GM23338 (cell line): ENCODE results near the gene TMEM132A. TPM values are rescaled to one million over a fixed set of nuclear protein-coding genes. Genes with fewer than 3 reads are reported as not detected.
"Not testable (repeated sequence)": the region's sequence is repeated elsewhere in the genome, so short reads cannot be mapped to it uniquely, and the experiment has no call there.

ENCODE experiments used
- ATAC-seq: fragments of 200-7000 bp; cut with Tn5 transposase; 3 replicates; pipeline ENCODE4 v1.9.1; 2020
- DNase-seq: peaks from one replicate; pipeline ENCODE4 v3.0.0-alpha.2; 2015; ENCODE audit warnings: low spot score
- H2AFZ ChIP-seq: fragments of 200-600 bp; sonication (generic); 2 replicates; pipeline ENCODE4 v1.8.0; 2016; ENCODE audit warnings: antibody characterized with exemption, mild to moderate bottlenecking, moderate library complexity
- H3F3A ChIP-seq: fragments of 200-600 bp; sonication (generic); replicated peaks from 2 replicates; pipeline ENCODE4 v1.8.0; 2017; ENCODE audit warnings: antibody characterized with exemption, mixed run types, low read depth
- H3K27ac ChIP-seq: fragments of 200-600 bp; sonication (generic); 2 replicates; pipeline ENCODE4 v1.6.1; 2016; ENCODE audit warnings: low read depth
- H3K27me3 ChIP-seq: fragments of 200-600 bp; sonication (generic); 2 replicates; pipeline ENCODE4 v1.8.0; 2016; ENCODE audit warnings: mild to moderate bottlenecking, mixed run types, moderate library complexity; ENCODE audit not compliant: insufficient read depth
- H3K36me3 ChIP-seq: fragments of 200-600 bp; sonication (generic); 2 replicates; pipeline ENCODE4 v1.8.0; 2016; ENCODE audit warnings: mild to moderate bottlenecking; ENCODE audit not compliant: insufficient read depth
- H3K4me1 ChIP-seq: fragments of 200-600 bp; sonication (generic); 2 replicates; pipeline ENCODE4 v1.8.0; 2016; ENCODE audit warnings: mild to moderate bottlenecking, moderate library complexity; ENCODE audit not compliant: insufficient read depth
- H3K4me2 ChIP-seq: fragments of 200-600 bp; sonication (generic); 2 replicates; pipeline ENCODE4 v1.7.1; 2017; ENCODE audit warnings: mixed run types
- H3K4me3 ChIP-seq: fragments of 200-600 bp; sonication (generic); 2 replicates; pipeline ENCODE4 v1.6.1; 2016; ENCODE audit warnings: mixed run types
- H3K79me2 ChIP-seq: fragments of 200-600 bp; sonication (generic); replicated peaks from 2 replicates; pipeline ENCODE4 v1.8.0; 2017; ENCODE audit warnings: mild to moderate bottlenecking; ENCODE audit not compliant: insufficient read depth
- H3K9me2 ChIP-seq: fragments of 200-600 bp; sonication (generic); 2 replicates; pipeline ENCODE4 v1.8.0; 2017; ENCODE audit not compliant: insufficient read depth
- H4K20me1 ChIP-seq: fragments of 200-600 bp; sonication (generic); replicated peaks from 2 replicates; pipeline ENCODE4 v1.8.0; 2017; ENCODE audit warnings: mild to moderate bottlenecking; ENCODE audit not compliant: insufficient read depth
- H3K27ac Mint-ChIP-seq: 2 replicates; pipeline ENCODE4 v1.8.0; 2020; ENCODE audit warnings: inconsistent platforms, mild to moderate bottlenecking, moderate library complexity, mixed read lengths
- H3K27me3 Mint-ChIP-seq: 3 replicates; pipeline ENCODE4 v1.8.0; 2022; ENCODE audit warnings: low read depth, mild to moderate bottlenecking, moderate library complexity, mixed read lengths, inconsistent platforms; ENCODE audit not compliant: insufficient read depth, poor library complexity
- H3K36me3 Mint-ChIP-seq: 3 replicates; pipeline ENCODE4 v1.8.0; 2021; ENCODE audit warnings: low read depth, mild to moderate bottlenecking, inconsistent platforms, moderate library complexity, mixed read lengths
- H3K4me1 Mint-ChIP-seq: 3 replicates; pipeline ENCODE4 v1.8.0; 2020; ENCODE audit warnings: mild to moderate bottlenecking, inconsistent platforms, mixed read lengths
- H3K4me3 Mint-ChIP-seq: 3 replicates; pipeline ENCODE4 v1.8.0; 2021; ENCODE audit warnings: moderate library complexity, mild to moderate bottlenecking, inconsistent platforms, mixed read lengths
- H3K9me3 Mint-ChIP-seq: 3 replicates; pipeline ENCODE4 v1.8.0; 2020; ENCODE audit warnings: moderate library complexity, mild to moderate bottlenecking, inconsistent platforms, mixed read lengths
- EZH2 ChIP-seq: fragments of 200-600 bp; sonication (generic); IDR thresholded peaks from one replicate; pipeline ENCODE4 v1.8.0; 2017; ENCODE audit warnings: antibody characterized with exemption, mild to moderate bottlenecking, low read depth; ENCODE audit not compliant: unreplicated experiment
- EZH2phosphoT487 ChIP-seq: fragments of 200-600 bp; sonication (generic); IDR thresholded peaks from one replicate; pipeline ENCODE4 v1.8.1; 2018; ENCODE audit warnings: antibody characterized with exemption; ENCODE audit not compliant: unreplicated experiment
- NANOG ChIP-seq: IDR thresholded peaks from 2 replicates; pipeline ENCODE4 v1.6.1; 2016; ENCODE audit warnings: antibody characterized with exemption, borderline replicate concordance
- POLR2AphosphoS5 ChIP-seq: IDR thresholded peaks from 2 replicates; pipeline ENCODE4 v1.6.1; 2016; ENCODE audit warnings: antibody characterized with exemption, low read depth
- STAT1 ChIP-seq: IDR thresholded peaks from one replicate; pipeline ENCODE4 v1.6.1; 2016; ENCODE audit warnings: antibody characterized with exemption; ENCODE audit not compliant: unreplicated experiment
- ZNF114 ChIP-seq: fragments of 250-450 bp; sonication (Bioruptor Pico); IDR thresholded peaks from 2 replicates; pipeline ENCODE4 v1.5.0; 2020; ENCODE audit warnings: mild to moderate bottlenecking, moderate library complexity
- ZNF331 ChIP-seq: fragments of 250-450 bp; sonication (Bioruptor Pico); IDR thresholded peaks from 2 replicates; pipeline ENCODE4 v1.5.0; 2020; ENCODE audit warnings: low read depth, mild to moderate bottlenecking, moderate library complexity
- polyA plus RNA-seq: library from polyadenylated mRNA; unstranded; fragments of >200 nt; fragmentation: Nextera tagmentation; extraction: Ambion mirVana; gene quantifications from 2 replicates; pipeline ENCODE4 v1.2.1, GENCODE V29; 2016
- total RNA-seq: library from RNA; depleted of rRNA; stranded (reverse); fragments of >200 nt; shearing (Covaris generic); gene quantifications from 2 replicates; pipeline ENCODE4 v1.2.3, GENCODE V29; 2014
- TF ChIP-seq, protein P1 (sequence below): IDR thresholded peaks from one replicate; pipeline ENCODE4 v1.6.1; 2018; ENCODE audit warnings: antibody characterized with exemption; ENCODE audit not compliant: unreplicated experiment

TMEM132A gene
- total and polyA plus RNA-seq, 2 experiments from 2014 or later: 36.2 to 96.6 TPM

DNA sequence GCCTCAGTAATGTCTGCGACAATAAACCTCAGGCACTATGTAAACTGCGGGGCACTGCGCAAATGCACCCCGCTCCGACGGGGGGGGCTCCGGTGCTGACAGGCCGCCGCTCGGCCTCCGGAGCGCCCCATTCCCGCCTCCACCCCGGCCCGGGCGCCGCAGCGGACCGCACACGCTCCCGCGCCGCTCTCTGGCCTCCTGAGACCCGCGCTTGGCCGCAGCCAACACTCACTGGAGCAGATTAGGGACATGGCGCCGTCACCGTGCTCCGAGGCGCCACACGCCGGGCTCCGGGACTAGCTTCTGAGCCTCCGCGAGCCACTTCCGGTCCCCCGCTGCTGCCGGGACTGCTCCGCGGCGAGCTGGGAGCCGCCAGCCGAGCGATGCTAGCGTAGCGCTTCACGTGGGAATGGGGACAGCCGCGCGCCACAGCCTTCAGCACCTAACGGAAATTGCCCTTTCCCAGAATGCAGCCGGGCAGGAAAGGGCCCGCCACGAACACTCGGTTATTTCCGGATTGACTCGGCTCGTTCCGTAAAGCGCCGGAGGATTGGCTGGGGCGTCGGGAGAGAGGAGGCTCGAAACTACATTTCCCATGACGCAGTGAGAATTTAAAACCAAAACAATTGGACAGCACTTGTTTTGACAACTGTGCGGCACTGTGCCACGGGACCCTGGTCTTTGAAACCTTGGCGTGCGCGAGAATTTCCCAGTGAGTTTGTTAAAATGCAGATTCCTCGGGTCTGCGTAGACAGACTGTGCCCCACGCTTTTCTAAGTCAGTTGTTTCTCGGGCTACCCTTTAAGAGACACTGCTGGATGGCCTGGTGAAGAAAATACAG lies 17.9 kb upstream of the TMEM132A start, which contains the start of gene PRPF19 (continued):
- TF ChIP-seq ZNF331 (CRISPR knock-in tag) (no peak), ZNF114 (CRISPR knock-in tag) (no peak)
- TF ChIP-seq, protein P1, sequence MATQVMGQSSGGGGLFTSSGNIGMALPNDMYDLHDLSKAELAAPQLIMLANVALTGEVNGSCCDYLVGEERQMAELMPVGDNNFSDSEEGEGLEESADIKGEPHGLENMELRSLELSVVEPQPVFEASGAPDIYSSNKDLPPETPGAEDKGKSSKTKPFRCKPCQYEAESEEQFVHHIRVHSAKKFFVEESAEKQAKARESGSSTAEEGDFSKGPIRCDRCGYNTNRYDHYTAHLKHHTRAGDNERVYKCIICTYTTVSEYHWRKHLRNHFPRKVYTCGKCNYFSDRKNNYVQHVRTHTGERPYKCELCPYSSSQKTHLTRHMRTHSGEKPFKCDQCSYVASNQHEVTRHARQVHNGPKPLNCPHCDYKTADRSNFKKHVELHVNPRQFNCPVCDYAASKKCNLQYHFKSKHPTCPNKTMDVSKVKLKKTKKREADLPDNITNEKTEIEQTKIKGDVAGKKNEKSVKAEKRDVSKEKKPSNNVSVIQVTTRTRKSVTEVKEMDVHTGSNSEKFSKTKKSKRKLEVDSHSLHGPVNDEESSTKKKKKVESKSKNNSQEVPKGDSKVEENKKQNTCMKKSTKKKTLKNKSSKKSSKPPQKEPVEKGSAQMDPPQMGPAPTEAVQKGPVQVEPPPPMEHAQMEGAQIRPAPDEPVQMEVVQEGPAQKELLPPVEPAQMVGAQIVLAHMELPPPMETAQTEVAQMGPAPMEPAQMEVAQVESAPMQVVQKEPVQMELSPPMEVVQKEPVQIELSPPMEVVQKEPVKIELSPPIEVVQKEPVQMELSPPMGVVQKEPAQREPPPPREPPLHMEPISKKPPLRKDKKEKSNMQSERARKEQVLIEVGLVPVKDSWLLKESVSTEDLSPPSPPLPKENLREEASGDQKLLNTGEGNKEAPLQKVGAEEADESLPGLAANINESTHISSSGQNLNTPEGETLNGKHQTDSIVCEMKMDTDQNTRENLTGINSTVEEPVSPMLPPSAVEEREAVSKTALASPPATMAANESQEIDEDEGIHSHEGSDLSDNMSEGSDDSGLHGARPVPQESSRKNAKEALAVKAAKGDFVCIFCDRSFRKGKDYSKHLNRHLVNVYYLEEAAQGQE: no peak

DNA sequence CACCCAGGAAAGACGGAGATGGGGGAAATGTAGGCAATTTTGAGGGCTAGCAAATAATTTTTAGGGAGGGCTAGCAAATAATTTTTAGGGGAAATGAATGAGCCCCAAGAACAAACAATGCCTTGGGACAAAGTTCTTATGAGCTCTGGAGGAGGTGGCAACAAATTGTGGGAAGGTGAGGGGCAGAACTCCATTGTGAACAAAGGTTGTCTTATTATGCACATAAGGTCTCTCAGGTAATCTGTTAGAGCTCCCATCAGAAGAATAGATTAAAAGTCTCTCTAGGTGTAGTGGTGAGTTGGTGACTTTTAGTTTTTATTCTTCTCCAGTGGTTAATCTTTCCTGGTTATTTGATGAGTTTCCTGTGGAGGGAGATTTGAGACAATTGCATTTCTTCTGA lies 15.5 kb upstream of the TMEM132A start:
- no peak overlapping the region for H3K27ac Mint-ChIP-seq
- H3K4me1 ChIP-seq: peaks cover 19% of the 10 kb centered on the region
- DNase-seq (no peak), ATAC-seq (no peak)
- no peak overlapping the region for H3K27ac ChIP-seq
- H3K4me3 Mint-ChIP-seq: no peak overlapping the region
- H3K4me3 ChIP-seq: no peak overlapping the region
- no peaks in the 10 kb centered on the region; the same call in 2 of the 3 replicates for H3K36me3 Mint-ChIP-seq
- H3K4me2 ChIP-seq: no peak overlapping the region
- H3K36me3 ChIP-seq: no peaks in the 10 kb centered on the region
- H4K20me1 ChIP-seq: peaks cover 15% of the 10 kb centered on the region
- H3K79me2 ChIP-seq: peaks cover 23% of the 10 kb centered on the region
- TF ChIP-seq ZNF114 (CRISPR knock-in tag) (no peak), EZH2phosphoT487 (no peak), POLR2AphosphoS5 (no peak), EZH2 (no peak), ZNF331 (CRISPR knock-in tag) (no peak), STAT1 (no peak), NANOG (no peak)
- TF ChIP-seq, protein P1: no peak
- no peaks in the 10 kb centered on the region for H3K9me3 Mint-ChIP-seq
- H3K9me2 ChIP-seq: no peaks in the 10 kb centered on the region
- H3K27me3 ChIP-seq: no peaks in the 10 kb centered on the region
- H3K4me1 Mint-ChIP-seq: peaks cover 33% of the 10 kb centered on the region
- H3F3A ChIP-seq: peaks cover 5% of the 10 kb centered on the region; the same call in 1 of the 2 replicates
- no peak overlapping the region for H2AFZ ChIP-seq
- H3K27me3 Mint-ChIP-seq: no peaks in the 10 kb centered on the region

DNA sequence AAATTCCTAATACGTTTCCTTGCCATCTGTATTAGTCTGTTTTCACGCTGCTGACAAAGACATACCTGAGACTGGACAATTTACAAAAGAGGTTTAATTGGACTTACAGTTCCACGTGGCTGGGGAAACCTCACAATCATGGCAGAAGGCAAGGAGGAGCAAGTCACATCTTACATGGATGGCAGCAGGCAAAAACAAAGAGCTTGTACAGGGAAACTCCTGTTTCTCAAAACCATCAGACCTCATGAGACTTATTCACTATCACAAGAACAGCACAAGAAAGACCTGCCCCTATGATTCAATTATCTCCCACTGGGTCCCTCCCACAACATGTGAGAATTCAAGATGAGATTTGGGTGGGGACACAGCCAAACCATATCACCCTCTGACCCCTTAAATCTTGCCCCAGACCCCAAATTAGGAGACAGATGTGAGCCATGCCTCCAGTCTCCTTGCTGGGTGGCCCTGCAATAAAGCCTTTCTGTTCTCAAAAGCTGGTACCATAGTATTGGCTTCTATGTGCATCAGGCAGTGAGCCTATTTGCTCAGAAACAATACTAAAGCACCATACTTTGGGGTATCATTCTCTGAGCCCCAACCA lies 14.5 kb upstream of the TMEM132A start:
- H3K27me3 ChIP-seq, H2AFZ ChIP-seq, H3K9me3 Mint-ChIP-seq, H3K27ac ChIP-seq, H3K27ac Mint-ChIP-seq, ATAC-seq, DNase-seq, H3K4me3 Mint-ChIP-seq, H3K27me3 Mint-ChIP-seq, H3K9me2 ChIP-seq, H3K36me3 Mint-ChIP-seq, H3K4me2 ChIP-seq, H3F3A ChIP-seq, H3K36me3 ChIP-seq, H3K4me3 ChIP-seq, H4K20me1 ChIP-seq: not testable (repeated sequence)
- Histone ChIP-seq H3K4me1 (peaks cover 18% of the 10 kb centered on the region), H3K79me2 (peaks cover 14% of the 10 kb centered on the region)
- H3K4me1 Mint-ChIP-seq: peaks cover 27% of the 10 kb centered on the region
